ENCODE results near the gene NEUROG3. TPM values are rescaled to one million over a fixed set of nuclear protein-coding genes. Genes with fewer than 3 reads are reported as not detected.

Gene NEUROG3
- total RNA-seq, 1 experiment from 2014 or later, result not detected

DNA sequence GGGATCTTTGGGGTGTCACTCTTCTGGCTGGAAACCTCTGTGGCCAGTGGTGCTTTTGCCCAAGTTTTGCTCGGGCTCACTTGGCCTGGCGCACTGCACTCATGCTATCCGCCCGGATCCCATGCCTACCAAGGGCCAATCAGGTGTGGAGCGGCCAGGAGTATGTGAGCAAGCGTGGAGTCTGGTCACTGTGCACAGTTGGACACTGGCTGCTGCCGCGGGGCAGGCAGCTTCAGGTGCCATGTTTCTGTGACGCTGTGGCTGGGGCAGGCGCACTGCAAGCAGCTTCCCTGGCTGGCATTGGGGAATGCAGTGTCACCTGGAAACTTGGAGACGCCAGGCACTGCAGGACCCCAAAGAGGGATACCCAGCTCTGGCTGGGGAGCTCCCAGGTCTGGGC is 45.3 kb downstream of the NEUROG3 start:
- H3K9me3 Mint-ChIP-seq (ENCODE audit: unreplicated experiment), result peaks cover 8% of the 10 kb centered on the region
- no TSS peak for BruUV-seq (replicated peaks)

More for the DNA sequence above, 45.3 kb downstream of the NEUROG3 start:
- intact Hi-C loops (cut with micrococcal nuclease), result no loop called here
- Mint-ChIP-seq H3K36me3 (ENCODE audit: insufficient read depth, unreplicated experiment) (no peaks in the 10 kb centered on the region), H3K4me3 (ENCODE audit: unreplicated experiment) (no peak overlapping the region), H3K27me3 (ENCODE audit: insufficient read depth, unreplicated experiment) (peaks cover 21% of the 10 kb centered on the region), H3K4me1 (ENCODE audit: insufficient read depth, unreplicated experiment) (no peaks in the 10 kb centered on the region), H3K27ac (ENCODE audit: low read depth, unreplicated experiment) (no peak overlapping the region)
- TF ChIP-seq, protein P1, sequence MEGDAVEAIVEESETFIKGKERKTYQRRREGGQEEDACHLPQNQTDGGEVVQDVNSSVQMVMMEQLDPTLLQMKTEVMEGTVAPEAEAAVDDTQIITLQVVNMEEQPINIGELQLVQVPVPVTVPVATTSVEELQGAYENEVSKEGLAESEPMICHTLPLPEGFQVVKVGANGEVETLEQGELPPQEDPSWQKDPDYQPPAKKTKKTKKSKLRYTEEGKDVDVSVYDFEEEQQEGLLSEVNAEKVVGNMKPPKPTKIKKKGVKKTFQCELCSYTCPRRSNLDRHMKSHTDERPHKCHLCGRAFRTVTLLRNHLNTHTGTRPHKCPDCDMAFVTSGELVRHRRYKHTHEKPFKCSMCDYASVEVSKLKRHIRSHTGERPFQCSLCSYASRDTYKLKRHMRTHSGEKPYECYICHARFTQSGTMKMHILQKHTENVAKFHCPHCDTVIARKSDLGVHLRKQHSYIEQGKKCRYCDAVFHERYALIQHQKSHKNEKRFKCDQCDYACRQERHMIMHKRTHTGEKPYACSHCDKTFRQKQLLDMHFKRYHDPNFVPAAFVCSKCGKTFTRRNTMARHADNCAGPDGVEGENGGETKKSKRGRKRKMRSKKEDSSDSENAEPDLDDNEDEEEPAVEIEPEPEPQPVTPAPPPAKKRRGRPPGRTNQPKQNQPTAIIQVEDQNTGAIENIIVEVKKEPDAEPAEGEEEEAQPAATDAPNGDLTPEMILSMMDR (IDR thresholded peaks at IDR 0.05; ENCODE audit: unreplicated experiment), result no peak
- CTCF ChIA-PET, result interaction anchor here (0.7 to 1.4 kb wide), 3 partner anchors 13 to 272 kb away, joined by 3 to 5 read pairs (median 3); no protein-coding TSS in a partner anchor
- DNase-seq (ENCODE audit: unreplicated experiment), result no peak
- POLR2A ChIA-PET, result no interaction called here

Other genes starting within 250 kb of the NEUROG3 start
- not detected in 2 replicates for gene TACR2, start 156.5 kb downstream of the NEUROG3 start, total RNA-seq (2022)
- 0.52 and 0.54 TPM in 2 replicates for gene TSPAN15, start 122.0 kb downstream of the NEUROG3 start, total RNA-seq (2022)
- gene FAM241B, start 56.8 kb upstream of the NEUROG3 start, total RNA-seq (2022), result 7.5 and 11.0 TPM in 2 replicates
- gene COL13A1, start 228.5 kb upstream of the NEUROG3 start, total RNA-seq (2022), result 0.22 and 0.47 TPM in 2 replicates